NCI-H748 (cell line): Measurements from ENCODE around the gene AQP1.

Source experiments
- DNase-seq: peaks from one replicate; lab custom pipeline; 2025; ENCODE audit not compliant: unreplicated experiment; lab: John Stamatoyannopoulos, UW

AQP1 gene

GRCh38 chr7:30905078-30906012 is 6.3 kb upstream of the AQP1 start:
- DNase-seq, result no peak

- no peak for DNase-seq
Measured at GRCh38 chr7:30906014-30906413, 5.6 kb upstream of the AQP1 start.

DNA sequence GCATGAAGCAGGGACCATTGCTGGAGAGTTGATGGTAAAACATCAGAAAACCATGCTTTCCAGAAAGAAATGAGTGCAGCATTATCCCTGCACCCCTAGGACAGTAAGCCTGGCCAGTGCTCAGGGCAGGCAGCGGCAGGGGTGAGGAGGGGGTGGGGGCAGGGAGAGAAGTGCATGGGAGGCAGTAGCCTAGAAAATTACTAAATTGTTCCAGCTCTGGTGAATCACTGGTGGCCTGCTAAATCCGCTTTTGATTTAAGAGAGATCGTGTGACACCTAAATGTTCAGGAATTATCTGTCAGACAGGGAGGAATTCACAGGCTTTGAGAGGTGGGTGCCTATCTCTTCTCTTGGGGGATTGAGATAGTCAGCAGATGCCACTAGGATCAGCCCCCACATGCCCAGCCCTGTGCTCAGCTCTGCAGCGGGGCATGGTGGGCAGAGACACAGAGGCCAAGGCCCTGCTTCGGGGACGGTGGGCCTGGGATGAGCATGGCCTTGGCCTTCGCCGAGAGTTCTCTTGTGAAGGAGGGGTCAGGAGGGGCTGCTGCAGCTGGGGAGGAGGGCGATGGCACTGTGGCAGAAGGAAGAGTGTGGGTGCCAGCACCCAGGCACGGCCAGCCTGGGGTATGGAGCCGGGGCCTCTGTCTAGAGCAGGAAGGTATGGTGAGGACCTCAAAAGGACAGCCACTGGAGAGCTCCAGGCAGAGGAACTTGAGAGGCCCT is 5.0 kb upstream of the AQP1 start:
- no peak for DNase-seq

DNA sequence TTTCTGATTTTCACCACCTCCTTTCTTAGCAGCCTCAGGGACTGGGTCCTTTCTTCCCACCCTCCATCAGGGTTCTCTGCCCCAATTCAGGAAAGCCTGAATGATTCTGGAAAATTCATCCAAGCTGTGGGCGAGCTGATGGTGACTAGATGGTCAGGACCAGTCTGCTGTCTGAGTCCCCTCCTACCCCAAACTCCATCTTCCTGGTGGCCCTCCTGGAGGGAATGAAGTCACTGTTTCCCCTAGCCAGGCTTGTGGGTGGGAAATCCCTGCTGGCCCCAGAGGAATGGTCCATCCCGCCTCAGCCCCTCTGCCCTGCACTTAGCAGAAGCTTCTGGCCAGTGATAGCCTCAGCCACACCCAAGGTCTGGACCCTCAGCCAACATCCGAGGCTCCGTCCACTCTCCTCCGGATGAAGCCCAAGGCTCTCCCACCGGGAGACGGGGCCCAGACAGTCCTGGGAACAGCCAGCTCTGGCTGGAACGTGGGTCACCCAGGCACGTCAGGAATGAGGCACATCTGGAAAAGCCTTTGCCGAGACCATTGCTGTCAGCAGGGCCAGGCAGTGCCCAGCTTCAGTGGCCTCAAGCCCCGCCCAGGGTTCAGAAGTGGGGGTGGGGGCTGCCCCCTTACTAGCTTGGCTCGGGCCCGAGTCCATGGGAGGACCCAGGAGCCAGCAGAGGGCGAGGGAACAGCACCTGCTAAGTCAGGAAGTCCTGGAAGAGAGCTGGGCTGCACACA is 4.0 kb upstream of the AQP1 start:
- no peak for DNase-seq

- no peak for DNase-seq
Measured at GRCh38 chr7:30908681-30909080, 3.0 kb upstream of the AQP1 start.

DNA sequence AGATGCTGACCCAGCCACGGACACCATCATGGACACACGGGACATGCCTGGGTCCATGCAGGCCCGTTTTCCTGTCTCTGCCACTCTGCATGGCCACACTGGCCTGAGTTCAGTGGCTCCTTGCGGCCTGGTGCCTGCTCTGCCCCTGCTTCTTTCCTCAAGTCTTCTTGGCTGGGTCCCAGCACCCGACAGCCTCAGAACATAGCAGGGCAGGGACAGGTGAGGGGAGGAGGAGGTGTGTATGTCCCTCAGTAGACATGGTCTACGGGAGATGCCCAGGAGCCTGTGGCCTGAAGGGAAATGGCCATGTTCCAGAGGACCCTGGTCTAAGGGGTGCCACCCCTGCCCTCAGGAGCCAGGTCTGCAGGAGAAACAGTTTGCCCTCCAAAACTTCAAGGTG is 2.2 kb upstream of the AQP1 start:
- DNase-seq, result no peak

GRCh38 chr7:30910411-30911073 is 1.1 kb upstream of the AQP1 start:
- DNase-seq, result no peak

DNA sequence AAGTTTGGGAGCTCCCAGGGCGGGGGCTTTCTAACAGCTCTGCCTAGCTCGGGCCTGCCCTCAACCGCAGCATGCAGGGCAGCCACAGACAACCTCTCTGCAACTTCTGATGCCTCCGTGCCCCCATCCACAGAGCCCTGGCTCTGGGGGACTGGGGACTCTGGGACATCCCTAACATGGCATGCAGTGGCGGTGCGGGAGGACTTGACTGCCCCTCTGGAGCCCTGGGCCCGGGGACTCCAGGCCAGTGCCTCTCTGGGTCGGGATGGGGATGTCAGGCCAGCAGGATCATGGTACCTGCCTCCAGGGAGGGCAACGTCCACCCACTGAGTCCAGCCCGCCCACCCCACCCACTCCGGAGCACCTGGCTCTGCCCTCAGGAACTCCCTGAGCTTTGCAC is 520 bp upstream of the AQP1 start:
- no peak for DNase-seq

GRCh38 chr7:30912021-30912730 is 523 bp downstream of the AQP1 start:
- no peak for DNase-seq

DNA sequence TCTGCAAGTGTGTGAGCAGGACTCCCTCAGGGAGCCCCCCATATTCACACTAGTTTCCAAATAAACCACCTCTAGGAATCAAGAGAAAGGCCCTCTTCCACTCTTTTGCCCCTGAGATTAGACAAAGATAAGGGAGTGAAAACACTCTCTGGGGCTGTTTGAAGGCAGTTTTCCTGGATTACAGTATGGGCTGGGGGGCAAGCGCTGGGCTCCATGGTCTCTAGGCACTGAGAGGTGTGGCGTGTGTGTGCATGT is 1.0 kb downstream of the AQP1 start:
- no peak for DNase-seq

DNA sequence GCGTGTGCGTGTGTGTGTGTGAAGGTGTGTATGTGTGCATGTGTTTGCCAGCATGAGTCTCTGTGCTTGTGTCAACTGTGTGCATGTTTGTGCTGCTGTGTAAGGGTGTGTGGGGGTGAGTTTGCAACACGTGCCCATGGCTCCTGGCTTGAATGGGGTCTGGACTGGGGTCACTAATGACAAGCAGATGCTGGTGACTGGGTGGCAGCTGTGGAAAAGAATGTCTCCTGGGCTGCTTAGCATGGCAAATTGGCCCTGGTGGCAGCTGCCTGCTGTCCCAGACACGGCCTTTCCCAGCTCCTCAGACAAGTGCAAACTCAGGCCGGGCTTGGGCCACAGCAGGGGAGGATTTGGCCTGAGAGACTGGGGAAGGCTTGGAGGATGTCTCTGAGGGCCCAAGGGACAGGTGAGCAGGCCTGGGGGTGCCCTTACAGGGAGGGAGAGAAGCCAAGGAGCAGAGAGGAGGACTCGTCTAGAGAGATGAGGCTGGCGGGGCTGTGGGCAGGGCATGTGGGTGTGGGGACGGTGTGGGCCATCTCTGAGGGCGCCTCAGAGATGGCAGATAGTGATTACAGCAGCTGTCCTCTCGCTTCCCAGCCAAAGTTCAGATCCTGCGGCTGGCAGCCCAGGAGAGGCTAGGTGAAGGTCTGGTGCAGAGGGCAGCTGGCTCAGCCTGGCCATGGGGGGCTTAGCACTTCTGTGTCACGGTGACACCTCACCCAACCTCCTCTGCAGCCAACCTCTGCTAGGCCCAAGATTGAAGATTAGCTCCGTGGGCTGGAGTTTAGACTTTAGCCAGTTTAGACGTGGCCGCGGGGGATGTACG is 1.5 kb downstream of the AQP1 start:
- DNase-seq, result no peak

DNA sequence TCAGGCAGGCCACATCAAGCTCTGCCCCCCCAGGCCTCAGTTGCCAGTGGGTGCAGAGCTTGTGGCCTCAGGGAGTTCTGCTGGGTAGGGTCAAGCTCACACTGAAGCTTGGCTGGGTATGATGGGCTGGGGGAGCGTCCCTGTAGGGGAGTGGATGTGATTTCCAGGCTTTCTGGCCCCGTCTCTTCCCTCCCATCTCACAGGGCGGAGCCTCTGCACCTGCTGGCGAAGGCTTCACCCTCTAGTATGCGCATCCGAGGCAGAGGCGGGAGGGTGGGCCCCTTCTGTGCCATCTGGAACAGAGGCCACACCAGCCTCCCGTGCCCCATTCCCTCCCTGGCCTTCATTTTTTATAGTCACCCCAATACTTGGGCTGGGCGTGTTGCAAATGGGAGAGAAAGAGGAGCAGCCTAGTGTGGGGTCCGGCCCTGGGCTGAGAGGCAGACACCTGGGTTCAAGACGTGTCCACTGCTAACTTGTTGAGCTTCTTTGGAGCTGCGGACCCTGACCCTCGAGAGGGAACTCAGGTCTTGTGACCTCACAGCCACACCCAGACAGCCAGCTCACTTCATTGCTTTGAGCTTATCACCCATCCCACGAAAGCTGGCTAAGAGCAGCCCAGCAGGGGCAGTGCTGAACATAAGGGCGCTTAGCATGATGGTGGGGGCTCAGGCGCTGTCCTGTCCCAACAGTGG is 2.3 kb downstream of the AQP1 start:
- DNase-seq, result no peak

DNA sequence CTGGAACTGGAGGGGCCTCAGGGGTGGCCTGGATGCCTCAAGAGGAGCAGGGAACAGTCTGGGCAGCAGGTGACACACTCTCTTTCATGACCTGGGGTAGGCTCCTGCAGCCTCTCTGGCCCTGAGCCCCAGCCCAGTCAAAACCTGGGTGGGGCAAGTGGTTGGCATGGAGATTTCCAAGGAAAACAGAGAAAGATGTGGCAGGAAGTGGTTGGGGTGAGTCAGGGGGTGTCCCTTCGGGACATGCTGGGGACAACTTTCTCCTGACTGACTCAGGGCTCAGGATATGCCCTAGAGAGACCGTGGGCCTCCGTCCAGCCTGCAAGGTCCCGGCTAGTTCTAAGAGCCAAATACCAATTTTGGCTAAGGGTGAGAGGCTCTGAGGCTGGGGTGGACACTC is 2.9 kb downstream of the AQP1 start:
- DNase-seq, result no peak

GRCh38 chr7:30915005-30915601 is 3.5 kb downstream of the AQP1 start:
- no peak for DNase-seq

DNA sequence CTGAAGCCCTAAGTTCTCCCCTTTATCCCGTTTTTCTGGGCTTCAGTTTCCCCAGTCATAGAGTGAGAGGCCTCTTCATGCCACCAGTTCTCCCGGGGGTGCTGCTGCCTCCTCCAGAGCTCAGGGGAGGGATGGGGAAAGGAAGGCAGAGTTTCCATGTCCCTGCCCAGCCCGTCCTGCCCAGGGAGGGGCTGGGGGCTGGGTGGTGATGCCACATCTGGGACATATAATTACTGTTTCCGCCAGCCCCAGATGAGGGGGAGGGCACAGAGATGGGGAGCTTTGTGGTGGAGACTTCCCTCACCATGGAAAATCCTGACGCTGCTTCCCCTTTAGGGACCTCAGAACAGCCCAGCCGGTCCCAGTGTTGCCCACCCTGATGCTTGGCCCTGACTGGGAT is 4.1 kb downstream of the AQP1 start:
- DNase-seq, result no peak

- DNase-seq, result no peak
Measured at GRCh38 chr7:30916255-30916654, 4.6 kb downstream of the AQP1 start.

- DNase-seq, result no peak
Measured at GRCh38 chr7:30916767-30917166, 5.1 kb downstream of the AQP1 start.

- DNase-seq, result no peak
Measured at GRCh38 chr7:30917216-30917893, 5.7 kb downstream of the AQP1 start.
